ENCODE measurements around the gene PZP.

DNA sequence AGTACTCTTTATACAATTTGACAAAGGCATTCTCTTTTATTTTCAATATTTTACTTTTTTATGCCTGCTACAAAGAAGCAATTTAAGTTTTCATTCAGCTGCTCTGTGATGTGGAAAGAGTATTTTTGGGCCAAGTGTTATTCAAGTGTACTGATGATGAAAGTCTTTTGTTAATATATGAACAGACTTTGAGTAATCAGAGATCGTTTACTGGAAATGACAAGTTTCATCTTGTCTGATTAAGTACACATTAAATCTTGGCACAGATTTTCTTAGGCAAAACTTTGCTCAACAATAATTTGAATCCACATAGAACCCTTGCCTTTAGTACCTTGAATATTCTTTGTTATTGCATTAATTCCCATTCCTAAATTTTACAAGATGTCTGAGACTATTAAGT is 13.3 kb upstream of the PZP start:
- TF ChIP-seq, protein P1, sequence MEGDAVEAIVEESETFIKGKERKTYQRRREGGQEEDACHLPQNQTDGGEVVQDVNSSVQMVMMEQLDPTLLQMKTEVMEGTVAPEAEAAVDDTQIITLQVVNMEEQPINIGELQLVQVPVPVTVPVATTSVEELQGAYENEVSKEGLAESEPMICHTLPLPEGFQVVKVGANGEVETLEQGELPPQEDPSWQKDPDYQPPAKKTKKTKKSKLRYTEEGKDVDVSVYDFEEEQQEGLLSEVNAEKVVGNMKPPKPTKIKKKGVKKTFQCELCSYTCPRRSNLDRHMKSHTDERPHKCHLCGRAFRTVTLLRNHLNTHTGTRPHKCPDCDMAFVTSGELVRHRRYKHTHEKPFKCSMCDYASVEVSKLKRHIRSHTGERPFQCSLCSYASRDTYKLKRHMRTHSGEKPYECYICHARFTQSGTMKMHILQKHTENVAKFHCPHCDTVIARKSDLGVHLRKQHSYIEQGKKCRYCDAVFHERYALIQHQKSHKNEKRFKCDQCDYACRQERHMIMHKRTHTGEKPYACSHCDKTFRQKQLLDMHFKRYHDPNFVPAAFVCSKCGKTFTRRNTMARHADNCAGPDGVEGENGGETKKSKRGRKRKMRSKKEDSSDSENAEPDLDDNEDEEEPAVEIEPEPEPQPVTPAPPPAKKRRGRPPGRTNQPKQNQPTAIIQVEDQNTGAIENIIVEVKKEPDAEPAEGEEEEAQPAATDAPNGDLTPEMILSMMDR (IDR thresholded peaks at IDR 0.05 in 2 of 3, conservative IDR thresholded peaks at IDR 0.05 in 1 of 3; ENCODE audit: control insufficient read depth in 2 of 3, extremely low read depth in 1 of 3, insufficient read depth in 1 of 3, low read depth in 3 of 3, low read length in 3 of 3) = no peak
- TF ChIP-seq SMAD5 (IDR thresholded peaks at IDR 0.05; ENCODE audit: low read depth) (no peak), MXI1 (IDR thresholded peaks at IDR 0.05; ENCODE audit: low read depth, low read length) (no peak), SRF (IDR thresholded peaks at IDR 0.05; ENCODE audit: low read depth in 2 of 2, low read length in 2 of 2) (no peak), EZH2 (IDR thresholded peaks at IDR 0.05; ENCODE audit: borderline replicate concordance, control insufficient read depth, low read depth, low read length) (no peak), ZSCAN29 (IDR thresholded peaks at IDR 0.05) (no peak), JUND (IDR thresholded peaks at IDR 0.05; ENCODE audit: low read depth, low read length) (no peak), PAX8 (IDR thresholded peaks at IDR 0.05) (no peak)
